HepG2 (cell line): ENCODE results near the gene MYLK.

Source experiments
- ERF ChIP-seq: IDR thresholded peaks from 2 replicates; pipeline ENCODE4 v1.6.1; 2018; ENCODE audit warnings: missing biosample characterization, missing genetic modification reagents
- NCOA1 ChIP-seq: sonication (generic); formaldehyde crosslinking; IDR thresholded peaks from 2 replicates; pipeline ENCODE4 v1.9.0; 2021; ENCODE audit warnings: missing genetic modification reagents
- NFIC ChIP-seq: IDR thresholded peaks from 2 replicates; pipeline ENCODE4 v1.6.1; 2012; ENCODE audit warnings: mild to moderate bottlenecking, low read length, inconsistent platforms
- NFKB2 ChIP-seq: sonication (generic); formaldehyde crosslinking; IDR thresholded peaks from 2 replicates; pipeline ENCODE4 v1.4.0; 2020; ENCODE audit warnings: missing genetic modification reagents, borderline replicate concordance
- RAD51 ChIP-seq: fragments of 450-650 bp; IDR thresholded peaks from 2 replicates; pipeline ENCODE4 v1.6.1; 2016; ENCODE audit warnings: borderline replicate concordance
- REST ChIP-seq, 2 experiments: IDR thresholded peaks; 2 replicates each; pipeline ENCODE4 v1.6.1; 2011 to 2012; ENCODE audit warnings: low read length in 2 of 2, borderline replicate concordance in 1 of 2, low read depth in 1 of 2, mild to moderate bottlenecking in 1 of 2, moderate library complexity in 1 of 2
- SP1 ChIP-seq, 2 experiments: fragments of 450-650 bp in 1 of 2; sonication (generic) in 1 of 2; formaldehyde crosslinking in 1 of 2; IDR thresholded peaks; 2 replicates each; pipeline versions ENCODE4 v1.4.0 to v1.6.1; 2016 to 2020; ENCODE audit warnings: missing genetic modification reagents in 1 of 2
- TP53 ChIP-seq: sonication (generic); formaldehyde crosslinking; conservative IDR thresholded peaks from 2 replicates; pipeline ENCODE4 v1.4.0; 2020; ENCODE audit warnings: missing genetic modification reagents
- ZBTB26 ChIP-seq: IDR thresholded peaks from 2 replicates; pipeline ENCODE4 v1.6.1; 2016; ENCODE audit warnings: missing compliant biosample characterization, missing genetic modification reagents, borderline replicate concordance
- ZFYVE20 ChIP-seq: sonication (generic); formaldehyde crosslinking; IDR thresholded peaks from 2 replicates; pipeline ENCODE4 v1.8.0; 2023; ENCODE audit warnings: low read depth, mild to moderate bottlenecking, moderate library complexity, missing genetic modification reagents, borderline replicate concordance
- ZNF782 ChIP-seq: sonication (generic); formaldehyde crosslinking; IDR thresholded peaks from 2 replicates; pipeline ENCODE4 v1.4.0; 2020; ENCODE audit warnings: missing genetic modification reagents, mild to moderate bottlenecking, borderline replicate concordance
- TF ChIP-seq, protein P1 (sequence below), 2 experiments: sonication (generic) in 1 of 2; formaldehyde crosslinking in 1 of 2; IDR thresholded peaks; 2 replicates each; pipeline versions ENCODE4 v1.5.1 to v1.6.1; 2011 to 2020; ENCODE audit warnings: borderline replicate concordance in 1 of 2, low read depth in 1 of 2, low read length in 1 of 2, mild to moderate bottlenecking in 1 of 2, missing genetic modification reagents in 1 of 2, moderate library complexity in 1 of 2

DNA sequence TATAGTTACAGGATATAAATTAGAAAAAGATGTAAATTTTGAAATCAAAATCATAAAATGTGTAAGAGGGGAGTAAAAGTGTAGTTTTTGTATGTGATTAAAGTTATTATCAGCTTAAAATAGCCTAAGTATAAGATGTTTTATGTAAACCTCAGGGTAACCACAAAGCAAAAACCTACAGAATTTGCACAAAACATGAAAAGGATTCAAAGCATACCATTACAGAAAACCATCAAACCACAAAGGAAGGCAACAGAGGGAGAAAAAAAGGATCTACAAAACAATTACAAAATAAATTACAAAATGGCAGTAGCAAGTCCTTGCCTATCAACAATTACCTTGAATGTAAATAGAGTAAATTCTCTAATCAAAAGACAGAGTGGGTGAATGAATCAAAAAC lies 36.7 kb upstream of the MYLK start:
- TF ChIP-seq NCOA1 (no peak), NFIC (no peak), ZFYVE20 (CRISPR knock-in tag) (no peak), ZBTB26 (CRISPR knock-in tag) (no peak), NFKB2 (CRISPR knock-in tag) (no peak), SP1 (IDR thresholded peaks at IDR 0.05) (no peak), SP1 (CRISPR knock-in tag; IDR thresholded peaks at IDR 0.05) (no peak), ZNF782 (CRISPR knock-in tag) (no peak), RAD51 (no peak), REST (IDR thresholded peaks at IDR 0.05; ENCODE audit: borderline replicate concordance in 1 of 2, low read depth in 1 of 2, low read length in 2 of 2) (no peak), ERF (no peak), TP53 (CRISPR knock-in tag) (no peak)
- TF ChIP-seq, protein P1, sequence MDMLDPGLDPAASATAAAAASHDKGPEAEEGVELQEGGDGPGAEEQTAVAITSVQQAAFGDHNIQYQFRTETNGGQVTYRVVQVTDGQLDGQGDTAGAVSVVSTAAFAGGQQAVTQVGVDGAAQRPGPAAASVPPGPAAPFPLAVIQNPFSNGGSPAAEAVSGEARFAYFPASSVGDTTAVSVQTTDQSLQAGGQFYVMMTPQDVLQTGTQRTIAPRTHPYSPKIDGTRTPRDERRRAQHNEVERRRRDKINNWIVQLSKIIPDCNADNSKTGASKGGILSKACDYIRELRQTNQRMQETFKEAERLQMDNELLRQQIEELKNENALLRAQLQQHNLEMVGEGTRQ (IDR thresholded peaks at IDR 0.05; ENCODE audit: low read depth, low read length), result no peak
- TF ChIP-seq, protein P1 (CRISPR knock-in tag; IDR thresholded peaks at IDR 0.05; ENCODE audit: borderline replicate concordance), result no peak
